Retina (tissue), 1 donor: ENCODE data around the gene CASZ1.

Experiments used
- DNase-seq: peaks from one replicate; pipeline ENCODE4 v3.0.0-alpha.2; 2016

CASZ1 gene

GRCh38 chr1:10635085-10635896 is 161.2 kb downstream of the CASZ1 start:
- no peak for DNase-seq

GRCh38 chr1:10634428-10635084 is 161.9 kb downstream of the CASZ1 start:
- no peak for DNase-seq

GRCh38 chr1:10634075-10634427 is 162.4 kb downstream of the CASZ1 start:
- no peak for DNase-seq

DNA sequence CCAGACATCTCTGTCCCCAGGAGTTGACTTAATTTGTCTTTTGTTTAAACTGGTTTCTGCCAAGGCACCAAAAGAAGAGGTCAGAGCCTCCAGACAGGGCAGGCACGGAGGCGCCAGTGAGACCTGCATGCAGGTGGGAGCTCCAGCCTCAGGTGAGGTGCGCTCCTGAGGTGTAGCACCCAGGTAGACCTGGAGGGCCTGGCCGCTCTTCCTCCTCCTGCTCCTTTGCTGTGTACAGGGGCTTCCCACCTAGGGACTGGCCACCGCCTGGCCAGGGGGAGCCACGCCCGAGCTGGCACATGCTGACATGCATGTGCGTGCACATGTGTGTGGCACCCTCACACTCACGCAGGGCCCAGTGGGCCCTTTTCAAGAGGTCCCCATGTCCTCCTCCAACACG is 163.0 kb downstream of the CASZ1 start:
- DNase-seq = no peak

DNA sequence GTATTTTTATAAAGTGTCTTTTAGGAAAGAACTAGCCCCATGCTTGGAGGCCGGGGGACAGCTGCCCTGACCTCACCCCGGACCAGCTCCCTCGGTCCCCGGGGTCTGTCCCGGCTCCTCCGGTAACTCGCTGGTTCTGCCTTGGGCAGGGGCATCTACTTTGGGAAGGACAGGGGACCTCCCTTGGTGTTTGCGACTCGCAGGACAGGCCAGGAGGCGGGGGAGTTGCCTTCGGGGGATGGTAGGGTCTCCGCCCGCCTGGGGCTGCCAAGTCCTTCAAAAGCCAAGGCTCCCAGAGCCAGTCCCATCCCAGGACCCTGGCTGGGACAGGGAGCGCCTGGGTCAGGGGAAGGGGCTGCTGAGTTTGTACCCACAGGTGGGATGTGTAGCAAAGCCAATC is 163.8 kb downstream of the CASZ1 start:
- DNase-seq = no peak

DNA sequence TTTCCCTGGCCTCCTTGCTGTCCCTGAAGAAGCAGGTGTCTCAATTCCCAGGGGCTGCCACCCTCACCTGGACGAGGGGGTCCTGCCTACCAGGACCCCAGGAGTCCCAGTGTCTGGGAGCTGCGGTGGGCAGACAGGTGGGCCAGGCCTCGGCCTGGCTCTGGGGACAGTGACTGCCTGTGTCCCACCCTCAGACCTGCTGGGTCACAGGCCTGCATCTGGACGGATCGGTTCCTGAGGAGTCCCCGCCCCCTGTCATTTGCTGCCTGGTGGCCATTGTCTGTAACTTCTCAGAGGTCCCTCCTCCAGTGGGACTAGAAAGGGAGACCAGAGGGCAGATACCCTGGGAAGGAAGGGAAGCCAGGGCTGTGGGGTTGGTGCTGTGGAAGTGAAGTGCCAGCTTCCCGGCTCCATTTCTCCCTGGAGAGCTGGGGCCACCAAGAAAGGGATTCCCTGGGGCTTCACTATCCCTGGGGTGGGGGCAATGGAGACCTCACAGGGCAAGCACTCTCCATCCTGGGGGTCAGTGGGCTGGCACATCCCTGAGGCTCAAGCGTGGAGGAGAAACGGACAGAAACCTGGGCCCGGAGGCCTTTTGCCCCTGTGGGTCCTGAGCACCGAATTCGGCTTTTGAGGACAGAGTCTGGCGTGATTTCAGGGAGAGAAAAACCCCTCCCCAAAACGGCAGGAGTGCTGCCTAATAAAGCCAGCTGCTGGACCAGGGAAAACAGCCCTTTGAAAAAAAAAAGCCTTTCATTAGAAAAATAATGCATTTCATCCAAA is 164.4 kb downstream of the CASZ1 start:
- DNase-seq = peak; percentile 61

DNA sequence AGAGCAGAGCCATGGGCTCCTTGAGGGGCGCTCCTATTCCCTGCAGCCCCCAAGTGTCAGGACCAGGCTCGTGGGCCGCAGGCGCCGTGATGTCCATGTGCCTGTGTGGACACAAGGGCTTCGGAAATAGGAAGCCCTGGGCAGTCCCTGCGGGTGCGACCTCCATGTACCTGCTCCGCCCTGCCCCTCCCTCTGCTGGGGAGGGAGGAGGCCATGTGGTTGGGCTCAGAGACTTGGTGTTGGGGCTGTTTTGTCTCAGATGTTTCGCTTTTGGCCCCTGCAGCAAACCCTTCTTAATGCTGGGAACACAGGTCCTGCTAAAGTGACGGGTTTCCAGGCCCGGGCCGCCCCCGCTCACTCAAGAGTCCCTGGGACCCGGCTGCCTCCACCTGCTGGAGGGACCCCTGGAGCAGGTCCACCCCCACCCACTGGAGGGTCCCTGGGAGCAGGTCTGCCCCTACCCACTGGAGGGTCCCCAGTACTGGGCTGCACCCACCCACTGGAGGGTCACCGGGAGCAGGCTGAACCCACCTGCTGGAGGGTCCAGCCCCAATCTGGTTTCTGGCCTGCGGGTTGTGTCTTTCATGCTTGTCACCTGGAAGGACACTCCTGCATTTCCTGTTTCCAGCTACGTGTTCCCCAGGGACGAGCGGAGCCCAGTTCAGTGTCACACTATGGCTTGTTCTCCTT is 165.2 kb downstream of the CASZ1 start:
- no peak for DNase-seq

- DNase-seq = peak; percentile 55
These were observed 165.8 kb downstream of the CASZ1 start for GRCh38 chr1:10630661-10631120.

DNA sequence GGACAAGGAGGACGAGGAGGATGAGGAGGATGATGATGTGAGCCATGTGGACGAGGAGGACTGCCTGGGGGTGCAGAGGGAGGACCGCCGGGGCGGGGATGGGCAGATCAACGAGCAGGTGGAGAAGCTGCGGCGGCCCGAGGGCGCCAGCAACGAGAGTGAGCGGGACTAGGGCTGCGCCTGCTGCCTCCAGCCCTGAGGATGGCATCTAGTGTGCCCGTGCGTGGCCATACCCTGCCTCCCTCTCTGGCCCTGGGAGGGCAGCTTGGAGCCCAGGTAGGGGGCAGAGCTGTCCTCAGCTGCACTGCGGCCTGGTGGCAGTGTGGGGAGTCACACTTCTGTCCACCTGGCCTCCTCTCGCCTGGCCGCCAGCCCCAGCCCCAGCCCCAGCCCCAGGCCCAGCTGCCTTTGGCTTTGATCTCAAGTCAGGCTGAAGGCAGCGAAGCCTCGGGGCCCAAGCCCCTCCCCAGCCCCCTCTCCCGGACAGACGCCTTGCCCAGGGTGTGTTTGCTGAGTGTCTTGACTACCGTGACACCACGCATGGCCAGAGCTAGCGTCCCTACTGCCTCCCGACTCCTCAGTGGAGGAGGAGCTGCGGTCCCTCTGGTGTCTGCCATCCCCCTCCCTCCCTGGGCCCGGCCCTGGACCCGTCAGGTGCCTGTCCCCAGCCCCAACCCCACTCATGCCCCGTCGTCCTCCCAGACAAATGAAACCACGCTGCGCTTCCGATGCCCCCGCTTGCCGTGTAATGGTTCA is 166.5 kb downstream of the CASZ1 start:
- peak; percentile 68 for DNase-seq

DNA sequence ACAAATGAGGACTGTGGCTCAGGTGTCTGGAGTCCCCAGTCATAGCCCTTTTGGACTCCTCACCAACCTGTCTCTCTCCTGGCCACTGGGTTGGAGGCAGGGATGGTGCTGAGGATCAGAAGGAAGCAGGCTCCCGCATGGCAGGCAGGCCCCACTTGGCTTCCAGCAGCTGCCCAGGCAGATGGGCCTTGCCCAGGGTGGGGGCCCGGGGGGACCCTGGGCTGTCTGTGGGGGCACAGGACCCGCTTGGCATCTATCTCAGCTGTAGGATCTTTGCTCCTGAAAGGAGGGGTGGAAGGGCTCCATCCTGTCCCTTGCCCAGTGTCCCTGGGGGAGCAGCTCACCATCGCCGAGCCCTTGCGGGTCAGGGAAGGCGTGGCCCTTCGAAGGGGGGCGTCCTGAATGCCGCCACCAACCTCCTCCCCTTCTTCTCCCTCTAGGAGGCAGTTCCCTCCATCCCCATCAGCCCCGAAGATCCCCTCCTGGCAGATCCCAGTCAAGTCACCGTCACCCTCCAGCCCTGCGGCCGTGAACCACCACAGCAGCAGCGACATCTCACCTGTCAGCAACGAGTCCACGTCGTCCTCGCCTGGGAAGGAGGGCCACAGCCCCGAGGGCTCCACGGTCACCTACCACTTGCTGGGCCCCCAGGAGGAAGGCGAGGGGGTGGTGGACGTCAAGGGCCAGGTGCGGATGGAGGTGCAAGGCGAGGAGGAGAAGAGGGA is 167.2 kb downstream of the CASZ1 start:
- DNase-seq = no peak

DNA sequence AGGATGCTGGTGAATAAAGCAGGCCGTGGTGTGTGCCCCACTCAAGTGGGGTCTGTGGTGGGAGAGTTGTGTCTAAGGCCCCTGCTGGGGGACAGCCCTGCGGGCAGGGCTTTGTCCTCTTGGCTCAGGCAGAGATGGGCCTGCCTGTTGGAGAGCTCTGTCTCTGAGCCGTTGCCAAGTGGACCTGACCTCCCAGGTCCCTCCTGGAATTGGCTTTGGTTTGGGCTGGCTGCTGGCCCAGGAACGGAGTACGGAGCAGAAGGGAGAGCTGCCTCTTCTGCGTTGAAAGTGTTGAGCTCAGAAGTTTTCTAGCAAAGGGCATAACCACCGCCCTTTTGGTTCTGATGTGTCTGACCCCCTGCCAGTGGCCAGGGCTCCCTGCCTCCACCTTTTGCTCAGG is 167.8 kb downstream of the CASZ1 start:
- no peak for DNase-seq

DNA sequence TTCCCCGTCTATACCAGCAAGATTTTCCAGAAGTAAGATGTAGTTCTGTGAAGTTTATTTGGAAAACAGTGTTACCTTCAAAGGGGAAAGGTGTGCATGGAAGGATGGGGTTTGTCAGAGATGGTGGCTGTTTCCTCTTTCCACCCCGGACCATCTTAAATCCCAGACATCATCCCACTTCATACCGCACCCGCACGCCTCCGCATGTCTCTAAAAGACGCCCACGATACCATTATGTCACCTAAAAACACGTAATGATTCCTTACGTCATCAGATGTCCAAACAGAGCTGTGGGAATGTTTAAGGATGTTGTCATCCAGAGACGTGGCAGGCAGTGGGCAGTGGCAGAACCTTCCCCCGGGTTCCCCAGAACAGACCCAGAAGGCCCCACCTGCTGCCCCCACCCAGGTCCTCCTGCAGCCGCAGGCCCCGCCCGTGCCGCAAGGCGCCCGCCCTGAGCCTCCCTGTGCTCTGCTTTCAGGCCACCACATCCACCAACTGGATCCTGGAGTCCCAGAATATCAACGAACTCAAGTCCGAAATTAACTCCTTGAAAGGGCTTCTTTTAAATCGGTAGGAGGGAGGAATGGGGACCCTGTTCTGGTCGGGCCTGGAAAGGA is 169.5 kb downstream of the CASZ1 start:
- no peak for DNase-seq

DNA sequence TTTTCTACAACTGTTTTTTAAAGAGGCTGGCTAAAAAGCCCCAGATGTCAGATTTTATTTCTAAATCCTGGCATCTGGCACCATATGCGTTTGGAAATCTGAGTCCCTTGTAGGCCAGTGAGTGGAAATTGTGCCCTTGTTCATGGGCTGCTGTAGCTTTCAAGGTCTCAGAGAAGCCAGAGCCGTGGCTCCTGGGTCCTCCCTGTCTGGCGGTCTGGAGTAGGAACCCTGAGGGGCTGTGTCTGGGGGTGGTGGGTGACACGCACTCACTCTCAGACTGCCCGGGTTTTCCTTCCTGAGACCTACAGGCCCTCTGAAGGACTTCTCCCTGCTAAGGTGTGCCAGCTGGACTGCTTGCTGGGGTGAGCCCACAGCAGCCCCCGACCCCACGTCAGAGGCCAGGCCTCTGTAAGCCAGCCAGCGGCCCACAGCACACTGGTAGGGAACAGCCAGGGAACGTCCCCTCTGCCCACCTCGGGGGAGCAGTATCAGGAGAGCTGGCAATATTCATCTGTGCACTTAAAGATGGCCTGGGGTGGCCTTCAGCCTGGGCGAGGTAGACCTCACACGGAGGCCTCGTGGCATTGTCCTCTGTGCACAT is 170.2 kb downstream of the CASZ1 start:
- no peak for DNase-seq

- no peak for DNase-seq
These were observed 170.9 kb downstream of the CASZ1 start for GRCh38 chr1:10625554-10625953.

GRCh38 chr1:10625076-10625475 is 171.4 kb downstream of the CASZ1 start:
- no peak for DNase-seq

DNA sequence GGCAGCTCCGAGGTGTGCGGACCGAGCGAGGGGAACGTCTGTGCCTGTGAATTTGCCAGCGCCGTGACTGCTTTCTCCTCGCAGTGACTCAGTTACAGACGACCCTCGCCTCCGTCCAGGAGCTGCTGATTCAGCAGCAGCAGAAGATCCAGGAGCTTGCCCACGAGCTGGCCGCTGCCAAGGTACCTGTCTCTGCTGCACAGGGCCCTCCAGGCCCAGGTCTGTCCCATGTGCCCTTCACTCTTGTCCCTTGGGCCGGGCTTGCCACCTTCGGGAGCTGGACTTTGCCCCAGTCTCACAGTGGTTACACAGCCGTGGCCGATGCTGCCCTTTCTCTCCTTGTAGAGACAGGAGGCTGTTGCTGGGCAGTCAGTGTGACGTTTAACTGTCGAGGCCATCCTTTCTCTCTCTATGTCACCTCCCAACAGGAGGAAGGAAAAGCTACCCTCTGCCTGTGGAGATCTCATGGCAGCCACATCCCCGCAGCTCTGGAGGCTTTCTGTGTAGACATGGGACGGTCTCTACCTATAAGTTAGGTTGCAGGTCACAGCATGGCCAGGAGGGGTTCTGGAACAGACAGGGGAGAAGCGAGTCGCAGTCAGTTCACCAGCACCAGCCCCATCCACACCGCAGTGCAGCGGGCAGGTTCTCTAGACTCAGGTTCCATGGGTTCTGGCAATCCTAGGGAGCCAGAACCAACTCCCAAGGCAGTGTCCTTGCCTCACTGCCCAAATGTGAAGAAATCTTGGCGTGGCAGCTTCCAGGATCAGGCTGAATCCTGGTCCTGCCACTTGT is 172.0 kb downstream of the CASZ1 start:
- DNase-seq = peak; percentile 11

DNA sequence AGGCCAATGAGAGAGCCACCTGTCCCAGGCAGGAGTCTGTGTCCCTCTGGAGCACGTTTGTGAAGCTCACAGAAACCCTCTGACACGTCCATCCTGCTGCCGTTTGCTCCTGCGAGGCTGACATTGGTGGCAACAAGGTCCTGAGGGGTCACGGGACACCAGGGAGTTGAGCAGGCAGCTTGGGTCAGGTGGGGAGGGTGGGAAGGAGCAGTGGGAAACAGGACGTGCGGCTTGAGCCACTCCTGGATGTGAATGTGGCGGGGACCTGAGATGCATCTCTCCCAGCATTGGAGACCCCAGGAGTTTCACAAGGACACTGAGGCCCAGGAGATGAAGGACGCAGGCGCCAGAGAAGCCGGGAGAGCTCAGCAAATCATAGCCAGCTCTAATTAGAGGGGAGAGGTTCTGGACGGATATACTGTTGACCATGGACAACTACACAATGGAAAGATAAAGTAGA is 172.7 kb downstream of the CASZ1 start:
- DNase-seq = no peak

DNA sequence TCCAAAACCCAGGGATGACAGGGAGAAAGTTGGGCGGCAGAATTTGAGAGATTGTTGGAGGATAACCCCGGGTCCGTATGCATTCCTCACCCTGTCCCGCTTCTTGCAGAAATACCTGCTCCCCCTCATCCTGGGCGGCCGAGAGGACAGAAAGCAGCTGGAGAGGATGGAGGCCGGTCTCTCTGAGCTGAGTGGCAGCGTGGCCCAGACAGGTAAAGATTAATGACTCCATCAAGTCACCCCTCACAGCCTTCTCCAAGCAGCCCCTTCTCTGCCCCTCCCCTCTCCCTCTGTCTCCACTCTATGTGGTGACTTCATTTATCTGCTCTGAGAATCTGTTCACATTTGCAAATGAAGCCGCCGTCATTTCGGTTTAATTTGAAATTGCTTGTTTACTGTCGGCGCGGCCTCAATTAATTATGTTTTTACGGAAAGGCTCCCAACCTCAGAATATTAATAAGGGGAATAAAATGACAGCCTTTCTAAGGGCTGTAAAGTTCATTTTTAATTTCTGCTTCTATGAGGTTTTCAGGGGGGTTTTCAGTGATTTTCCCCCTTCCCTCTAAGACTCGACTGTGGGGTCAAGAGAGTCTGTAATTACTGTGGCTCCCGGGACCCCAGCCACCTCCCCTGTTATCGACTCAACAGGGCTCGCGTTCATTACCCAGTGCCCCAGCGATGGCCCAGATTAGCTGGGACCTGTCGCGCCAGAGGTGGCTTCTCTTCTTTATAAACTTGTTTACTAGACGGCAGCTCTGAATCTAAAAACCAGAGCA is 173.3 kb downstream of the CASZ1 start:
- DNase-seq = peak; percentile 23

DNA sequence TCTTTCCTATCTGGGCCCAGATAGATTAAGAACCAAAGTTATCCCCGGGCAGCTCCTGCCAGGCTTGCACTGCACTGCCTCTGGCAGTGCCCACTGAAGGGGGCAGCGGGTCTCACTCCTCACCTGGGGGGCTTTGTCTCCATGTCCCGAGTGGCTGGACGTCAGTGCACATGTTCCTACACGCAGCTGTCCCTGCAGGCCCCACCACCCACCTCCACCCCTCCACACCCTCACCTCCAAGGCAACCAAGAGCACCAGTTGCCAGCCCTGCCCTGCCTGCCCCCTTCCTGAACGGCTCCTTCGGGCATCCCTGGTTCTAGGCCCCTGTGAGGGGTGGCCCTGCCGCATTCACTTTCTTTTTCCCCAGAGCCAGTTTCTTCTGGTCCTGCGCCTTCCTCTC is 174.5 kb downstream of the CASZ1 start:
- no peak for DNase-seq
